ENCODE results near the gene TTC1.

The TTC1 gene

GRCh38 chr5:160084144-160084543, 75.2 kb downstream of the TTC1 start:
- DNase-seq, result no peak

- no peak for DNase-seq
Observed at GRCh38 chr5:160087199-160087598, 78.3 kb downstream of the TTC1 start.

GRCh38 chr5:160088805-160089204, 79.9 kb downstream of the TTC1 start:
- DNase-seq, result no peak

GRCh38 chr5:160089531-160089930, 80.6 kb downstream of the TTC1 start:
- DNase-seq, result no peak

GRCh38 chr5:160090059-160090458, 81.1 kb downstream of the TTC1 start:
- no peak for DNase-seq

- no peak for DNase-seq
Observed at GRCh38 chr5:160092514-160092913, 83.6 kb downstream of the TTC1 start.

- DNase-seq, result no peak
Observed at GRCh38 chr5:160092960-160093707, 84.2 kb downstream of the TTC1 start.

- DNase-seq, result no peak
Observed at GRCh38 chr5:160096178-160096577, 87.2 kb downstream of the TTC1 start.

GRCh38 chr5:160097991-160098390, 89.1 kb downstream of the TTC1 start:
- DNase-seq, result no peak

GRCh38 chr5:160105686-160106360, 96.9 kb downstream of the TTC1 start:
- no peak for DNase-seq

- no peak for DNase-seq
Observed at GRCh38 chr5:160108124-160108523, 99.2 kb downstream of the TTC1 start.
